H9 (cell line): Measurements from ENCODE around the gene FOLR2. TPM values are rescaled to one million over a fixed set of nuclear protein-coding genes. Genes with fewer than 3 reads are reported as not detected.

Source experiments
- DNase-seq: peaks from one replicate; pipeline ENCODE4 v3.0.0-alpha.2; 2017
- H2AFZ ChIP-seq: one replicate; pipeline ENCODE4 v1.6.1; 2013; ENCODE audit warnings: mild to moderate bottlenecking, low read length, control low read depth, moderate library complexity
- H2AK5ac ChIP-seq: 2 replicates; pipeline ENCODE4 v1.6.1; 2013; ENCODE audit warnings: low read length, control low read depth, mixed read lengths; ENCODE audit not compliant: insufficient read length
- H2BK120ac ChIP-seq: one replicate; pipeline ENCODE4 v1.6.1; 2013; ENCODE audit warnings: low read depth, mild to moderate bottlenecking, low read length, control low read depth, inconsistent platforms; ENCODE audit not compliant: poor library complexity, severe bottlenecking
- H2BK12ac ChIP-seq: 2 replicates; pipeline ENCODE4 v1.6.1; 2013; ENCODE audit warnings: low read length, control low read depth, mixed read lengths, low read depth; ENCODE audit not compliant: insufficient read length
- H2BK15ac ChIP-seq: 2 replicates; pipeline ENCODE4 v1.6.1; 2013; ENCODE audit warnings: low read depth, low read length, control low read depth
- H2BK20ac ChIP-seq: one replicate; pipeline ENCODE4 v1.6.1; 2013; ENCODE audit warnings: low read depth, mild to moderate bottlenecking, low read length, control low read depth, inconsistent platforms; ENCODE audit not compliant: poor library complexity, severe bottlenecking
- H2BK5ac ChIP-seq: 2 replicates; pipeline ENCODE4 v1.6.1; 2013; ENCODE audit warnings: low read length, control low read depth, mixed read lengths; ENCODE audit not compliant: insufficient read length
- H3K14ac ChIP-seq: 2 replicates; pipeline ENCODE4 v1.6.1; 2013; ENCODE audit warnings: low read length, control low read depth; ENCODE audit not compliant: insufficient read depth
- H3K18ac ChIP-seq: 2 replicates; pipeline ENCODE4 v1.6.1; 2013; ENCODE audit warnings: low read depth, mild to moderate bottlenecking, mixed read lengths, low read length, control low read depth; ENCODE audit not compliant: insufficient read length
- H3K23ac ChIP-seq: 2 replicates; pipeline ENCODE4 v1.6.1; 2013; ENCODE audit warnings: low read length, control low read depth, mixed read lengths, low read depth; ENCODE audit not compliant: insufficient read length
- H3K23me2 ChIP-seq: 2 replicates; pipeline ENCODE4 v1.6.1; 2013; ENCODE audit warnings: low read depth, mild to moderate bottlenecking, mixed read lengths, low read length, control low read depth; ENCODE audit not compliant: insufficient read length, poor library complexity, severe bottlenecking
- H3K27ac ChIP-seq: 2 replicates; pipeline ENCODE4 v1.5.1; 2013; ENCODE audit warnings: low read length, control low read depth, mixed read lengths, low read depth; ENCODE audit not compliant: insufficient read length
- H3K27me3 ChIP-seq: 2 replicates; pipeline ENCODE4 v1.6.1; 2013; ENCODE audit warnings: low read length, control low read depth, inconsistent platforms; ENCODE audit not compliant: insufficient read depth
- H3K4ac ChIP-seq: 2 replicates; pipeline ENCODE4 v1.6.1; 2013; ENCODE audit warnings: low read depth, mild to moderate bottlenecking, control low read depth, inconsistent platforms, low read length, moderate library complexity
- H3K4me1 ChIP-seq: 2 replicates; pipeline ENCODE4 v1.6.1; 2013; ENCODE audit warnings: low read length, control low read depth, inconsistent platforms; ENCODE audit not compliant: insufficient read depth
- H3K4me2 ChIP-seq: 2 replicates; pipeline ENCODE4 v1.6.1; 2013; ENCODE audit warnings: low read length, control low read depth, mixed read lengths; ENCODE audit not compliant: insufficient read length, insufficient read depth
- H3K56ac ChIP-seq: 2 replicates; pipeline ENCODE4 v1.6.1; 2013; ENCODE audit warnings: low read depth, mild to moderate bottlenecking, mixed read lengths, low read length, control low read depth; ENCODE audit not compliant: insufficient read length
- H3K79me1 ChIP-seq: 2 replicates; pipeline ENCODE4 v1.6.1; 2013; ENCODE audit warnings: low read depth, mild to moderate bottlenecking, moderate library complexity, low read length, control low read depth, inconsistent platforms; ENCODE audit not compliant: insufficient read depth, poor library complexity, severe bottlenecking
- H3K79me2 ChIP-seq: 2 replicates; pipeline ENCODE4 v1.6.1; 2013; ENCODE audit warnings: low read length, control low read depth, inconsistent platforms; ENCODE audit not compliant: insufficient read depth
- H3K9ac ChIP-seq: 2 replicates; pipeline ENCODE4 v1.6.1; 2013; ENCODE audit warnings: low read length, control low read depth, mixed read lengths; ENCODE audit not compliant: insufficient read length; ENCODE audit errors: extremely low read depth
- H3K9me3 ChIP-seq: one replicate; pipeline ENCODE4 v1.6.1; 2013; ENCODE audit warnings: low read depth, low read length, inconsistent platforms; ENCODE audit not compliant: control insufficient read depth
- H3T11ph ChIP-seq: one replicate; pipeline ENCODE4 v1.6.1; 2013; ENCODE audit warnings: mild to moderate bottlenecking, low read length, control low read depth, inconsistent platforms
- H4K20me1 ChIP-seq: one replicate; pipeline ENCODE4 v1.6.1; 2013; ENCODE audit not compliant: control insufficient read depth, insufficient read length, insufficient read depth
- H4K5ac ChIP-seq: 2 replicates; pipeline ENCODE4 v1.6.1; 2013; ENCODE audit warnings: low read depth, mild to moderate bottlenecking, mixed read lengths, low read length, control low read depth; ENCODE audit not compliant: insufficient read length
- H4K8ac ChIP-seq: replicated peaks from 2 replicates; pipeline ENCODE4 v1.6.1; 2013; ENCODE audit warnings: low read length, control low read depth, mixed read lengths, low read depth; ENCODE audit not compliant: insufficient read length
- H4K91ac ChIP-seq: 2 replicates; pipeline ENCODE4 v1.6.1; 2013; ENCODE audit warnings: low read depth, mild to moderate bottlenecking, moderate library complexity, mixed read lengths, low read length, control low read depth; ENCODE audit not compliant: insufficient read length
- H3K27ac Mint-ChIP-seq, 3 experiments: 2 replicates in 2 of 3; 3 replicates in 1 of 3; pipeline ENCODE4 v1.8.0; 2020 to 2021; ENCODE audit warnings: mixed read lengths in 3 of 3, mild to moderate bottlenecking in 1 of 3, moderate library complexity in 1 of 3
- H3K27me3 Mint-ChIP-seq: 2 replicates; pipeline ENCODE4 v1.8.0; 2021; ENCODE audit warnings: low read depth, mild to moderate bottlenecking, moderate library complexity, mixed read lengths
- H3K36me3 Mint-ChIP-seq, 3 experiments: 2 replicates in 2 of 3; 3 replicates in 1 of 3; pipeline ENCODE4 v1.8.0; 2020 to 2021; ENCODE audit warnings: low read depth in 3 of 3, mixed read lengths in 3 of 3; ENCODE audit not compliant: insufficient read depth in 1 of 3
- H3K4me1 Mint-ChIP-seq, 2 experiments: 2 replicates each; pipeline ENCODE4 v1.8.0; 2020; ENCODE audit warnings: mixed read lengths in 2 of 2
- H3K4me3 Mint-ChIP-seq, 2 experiments: 2 replicates in 1 of 2; 3 replicates in 1 of 2; pipeline ENCODE4 v1.8.0; 2020 to 2021; ENCODE audit warnings: mild to moderate bottlenecking in 2 of 2, mixed read lengths in 2 of 2, moderate library complexity in 1 of 2
- H3K9me3 Mint-ChIP-seq, 2 experiments: 2 replicates in 1 of 2; 3 replicates in 1 of 2; pipeline ENCODE4 v1.8.0; 2020; ENCODE audit warnings: mild to moderate bottlenecking in 2 of 2, mixed read lengths in 2 of 2, moderate library complexity in 1 of 2
- CTCF ChIP-seq: fragments of 200-600 bp; sonication (generic); conservative IDR thresholded peaks from 3 replicates; pipeline ENCODE4 v1.8.0; 2021; ENCODE audit warnings: antibody characterized with exemption, mild to moderate bottlenecking
- WGBS: extraction: QIAGEN DNeasy Blood & Tissue Kit; methylation state at CpG from one replicate; pipeline ENCODE4 v1.1.7; 2013; ENCODE audit warnings: missing lambda C conversion rate, low lambda C conversion rate, mixed read lengths; ENCODE audit not compliant: insufficient read length; ENCODE audit errors: extremely low coverage; 5-methylcytosine and 5-hydroxymethylcytosine counted together
- total RNA-seq: library from RNA; stranded (reverse); gene quantifications from 2 replicates; pipeline ENCODE4 v1.2.1, GENCODE V29; 2021

Gene FOLR2
- total RNA-seq, 1 experiment from 2014 or later, result not detected

- peaks cover 2% of the 10 kb centered on the region for H4K20me1 ChIP-seq
These were observed 23.4 kb downstream of the FOLR2 start for GRCh38 chr11:72239849-72240460.

More at GRCh38 chr11:72239849-72240460, 23.4 kb downstream of the FOLR2 start:
- no peak overlapping the region for H3K23ac ChIP-seq
- H4K5ac ChIP-seq, result no peak overlapping the region
- H3K56ac ChIP-seq, result no peak overlapping the region
- no peak overlapping the region for H2BK15ac ChIP-seq
- H2AFZ ChIP-seq, result no peak overlapping the region
- no peak overlapping the region for H2BK5ac ChIP-seq
- H3K14ac ChIP-seq, result peak overlapping the region; percentile 58
- H3K9ac ChIP-seq, result no peak overlapping the region
- H4K91ac ChIP-seq, result no peak overlapping the region
- peaks cover 0 to 6% of the 10 kb centered on the region in 2 experiments; a peak in 3 of 5 replicates for H3K9me3 Mint-ChIP-seq
- H3K4me3 Mint-ChIP-seq, result peak overlapping the region; percentile 61 to 85
- H3K27ac Mint-ChIP-seq, result no peak overlapping the region
- H3K79me2 ChIP-seq, result no peaks in the 10 kb centered on the region
- peaks cover 42% of the 10 kb centered on the region for H3K27me3 Mint-ChIP-seq
- H3K4me2 ChIP-seq, result peak overlapping the region; percentile 51
- H3K36me3 Mint-ChIP-seq, result peaks cover 5 to 31% (median 14%) of the 10 kb centered on the region in 3 experiments
- H3T11ph ChIP-seq, result no peak overlapping the region
- peaks cover 33 to 48% of the 10 kb centered on the region in 2 experiments for H3K4me1 Mint-ChIP-seq
- no peaks in the 10 kb centered on the region for H3K9me3 ChIP-seq
- peaks cover 5% of the 10 kb centered on the region; the same call in 1 of the 2 replicates for H3K4me1 ChIP-seq
- H2BK120ac ChIP-seq, result no peak overlapping the region
- TF ChIP-seq CTCF, result no peak
- no peak overlapping the region for H2AK5ac ChIP-seq
- no peak overlapping the region for H3K4ac ChIP-seq
- H3K23me2 ChIP-seq, result peaks cover 26% of the 10 kb centered on the region
- peaks cover 51% of the 10 kb centered on the region for H3K27me3 ChIP-seq
- peak; percentile 43 for DNase-seq
- no peak overlapping the region for H3K27ac ChIP-seq
- no CpG with 5 or more reads among the region's 69 CpGs for WGBS
- H4K8ac ChIP-seq, result no peak overlapping the region
- no peak overlapping the region for H2BK12ac ChIP-seq
- no peaks in the 10 kb centered on the region for H3K79me1 ChIP-seq
- H2BK20ac ChIP-seq, result no peak overlapping the region
- H3K18ac ChIP-seq, result no peak overlapping the region
